ENCODE results near the gene TMEM132D. TPM values are rescaled to one million over a fixed set of nuclear protein-coding genes. Genes with fewer than 3 reads are reported as not detected.

Gene TMEM132D
- total and polyA plus RNA-seq, 5 donors from 2014 or later = not detected

GRCh38 chr12:129279771-129280170 is 624.1 kb downstream of the TMEM132D start:
- peaks cover 0 to 4% (median 0%) of the 10 kb centered on the region in 4 donors for H3K4me1 Mint-ChIP-seq
- no peaks in the 10 kb centered on the region for H3K27me3 Mint-ChIP-seq
- H3K4me3 ChIP-seq (ENCODE audit: low read depth, low read length) = no peak overlapping the region
- no peak overlapping the region for H3K27ac Mint-ChIP-seq
- peaks cover 0 to 12% (median 3%) of the 10 kb centered on the region in 7 donors for H3K9me3 Mint-ChIP-seq
- no peaks in the 10 kb centered on the region for H3K36me3 ChIP-seq (ENCODE audit: control insufficient read depth, insufficient read depth, low read length)
- no peak overlapping the region for H3K4me3 Mint-ChIP-seq
- no peaks in the 10 kb centered on the region for H3K36me3 Mint-ChIP-seq
- H3K4me1 ChIP-seq (ENCODE audit: control insufficient read depth, insufficient read depth, low read length, poor library complexity, severe bottlenecking) = no peaks in the 10 kb centered on the region
- DNase-seq = no peak
- ATAC-seq (ENCODE audit: low read depth in 2 of 2) = no peak
- no peak overlapping the region for H3K27ac ChIP-seq (ENCODE audit: insufficient read depth, low read length, poor library complexity, severe bottlenecking)
- no peaks in the 10 kb centered on the region for H3K27me3 ChIP-seq (ENCODE audit: control insufficient read depth, insufficient read depth, low read length)
- H3K9me3 ChIP-seq (ENCODE audit: control insufficient read depth in 2 of 2, low read length in 2 of 2) = peaks cover 0 to 3% of the 10 kb centered on the region in 2 experiments

- Histone ChIP-seq H3K36me3 (ENCODE audit: control insufficient read depth, insufficient read depth, low read length) (no peaks in the 10 kb centered on the region), H3K27me3 (ENCODE audit: control insufficient read depth, insufficient read depth, low read length) (no peaks in the 10 kb centered on the region), H3K4me1 (ENCODE audit: control insufficient read depth, insufficient read depth, low read length, poor library complexity, severe bottlenecking) (no peaks in the 10 kb centered on the region), H3K9me3 (ENCODE audit: control insufficient read depth in 2 of 2, low read length in 2 of 2) (no peaks in the 10 kb centered on the region), H3K4me3 (ENCODE audit: low read depth, low read length) (no peak overlapping the region), H3K27ac (ENCODE audit: insufficient read depth, low read length, poor library complexity, severe bottlenecking) (no peak overlapping the region)
- H3K4me1 Mint-ChIP-seq = peaks cover 0 to 4% (median 0%) of the 10 kb centered on the region in 4 donors
- ATAC-seq (ENCODE audit: low read depth in 2 of 2) = no peak
- peak overlapping the region in 1 of 4 donors; percentile 18 for H3K4me3 Mint-ChIP-seq
- H3K27ac Mint-ChIP-seq = no peak overlapping the region
- H3K27me3 Mint-ChIP-seq = no peaks in the 10 kb centered on the region
- H3K9me3 Mint-ChIP-seq = peaks cover 0 to 18% (median 5%) of the 10 kb centered on the region in 7 donors
- no peak for DNase-seq
- H3K36me3 Mint-ChIP-seq = no peaks in the 10 kb centered on the region
Measured at GRCh38 chr12:129276361-129277060, 627.3 kb downstream of the TMEM132D start.

GRCh38 chr12:129269756-129270495 is 633.9 kb downstream of the TMEM132D start:
- no peaks in the 10 kb centered on the region for H3K4me1 ChIP-seq (ENCODE audit: control insufficient read depth, insufficient read depth, low read length, poor library complexity, severe bottlenecking)
- ATAC-seq (ENCODE audit: low read depth in 2 of 2) = no peak
- H3K4me3 Mint-ChIP-seq = no peak overlapping the region
- no peak overlapping the region for H3K27ac ChIP-seq (ENCODE audit: insufficient read depth, low read length, poor library complexity, severe bottlenecking)
- H3K4me1 Mint-ChIP-seq = no peaks in the 10 kb centered on the region
- H3K36me3 Mint-ChIP-seq = no peaks in the 10 kb centered on the region
- no peaks in the 10 kb centered on the region for H3K36me3 ChIP-seq (ENCODE audit: control insufficient read depth, insufficient read depth, low read length)
- H3K4me3 ChIP-seq (ENCODE audit: low read depth, low read length) = no peak overlapping the region
- H3K9me3 Mint-ChIP-seq = peaks cover 3 to 32% (median 5%) of the 10 kb centered on the region in 7 donors
- DNase-seq = no peak
- H3K9me3 ChIP-seq (ENCODE audit: control insufficient read depth in 2 of 2, low read length in 2 of 2) = peaks cover 3 to 4% of the 10 kb centered on the region in 2 experiments
- H3K27me3 ChIP-seq (ENCODE audit: control insufficient read depth, insufficient read depth, low read length) = no peaks in the 10 kb centered on the region
- H3K27me3 Mint-ChIP-seq = no peaks in the 10 kb centered on the region
- no peak overlapping the region for H3K27ac Mint-ChIP-seq

- no peaks in the 10 kb centered on the region for H3K4me1 ChIP-seq (ENCODE audit: control insufficient read depth, insufficient read depth, low read length, poor library complexity, severe bottlenecking)
- Mint-ChIP-seq H3K4me1 (no peaks in the 10 kb centered on the region), H3K4me3 (no peak overlapping the region), H3K27ac (no peak overlapping the region), H3K27me3 (no peaks in the 10 kb centered on the region), H3K9me3 (peaks cover 4 to 27% (median 13%) of the 10 kb centered on the region in 7 donors), H3K36me3 (no peaks in the 10 kb centered on the region)
- H3K27me3 ChIP-seq (ENCODE audit: control insufficient read depth, insufficient read depth, low read length) = no peaks in the 10 kb centered on the region
- no peaks in the 10 kb centered on the region for H3K36me3 ChIP-seq (ENCODE audit: control insufficient read depth, insufficient read depth, low read length)
- no peak for ATAC-seq (ENCODE audit: low read depth in 2 of 2)
- no peak overlapping the region for H3K27ac ChIP-seq (ENCODE audit: insufficient read depth, low read length, poor library complexity, severe bottlenecking)
- no peak overlapping the region for H3K4me3 ChIP-seq (ENCODE audit: low read depth, low read length)
- no peak for DNase-seq
- H3K9me3 ChIP-seq (ENCODE audit: control insufficient read depth in 2 of 2, low read length in 2 of 2) = peaks cover under 1 to 5% of the 10 kb centered on the region in 2 experiments
Measured at GRCh38 chr12:129258781-129259318, 645.0 kb downstream of the TMEM132D start.

- Mint-ChIP-seq H3K27me3 (no peaks in the 10 kb centered on the region), H3K27ac (no peak overlapping the region), H3K9me3 (peaks cover 1 to 26% (median 9%) of the 10 kb centered on the region in 7 donors), H3K4me1 (no peaks in the 10 kb centered on the region), H3K36me3 (no peaks in the 10 kb centered on the region), H3K4me3 (no peak overlapping the region)
- DNase-seq = no peak
- no peaks in the 10 kb centered on the region for H3K4me1 ChIP-seq (ENCODE audit: control insufficient read depth, insufficient read depth, low read length, poor library complexity, severe bottlenecking)
- H3K4me3 ChIP-seq (ENCODE audit: low read depth, low read length) = no peak overlapping the region
- ATAC-seq (ENCODE audit: low read depth in 2 of 2) = no peak
- no peaks in the 10 kb centered on the region for H3K27me3 ChIP-seq (ENCODE audit: control insufficient read depth, insufficient read depth, low read length)
- H3K27ac ChIP-seq (ENCODE audit: insufficient read depth, low read length, poor library complexity, severe bottlenecking) = no peak overlapping the region
- no peaks in the 10 kb centered on the region for H3K36me3 ChIP-seq (ENCODE audit: control insufficient read depth, insufficient read depth, low read length)
- peaks cover 2 to 5% of the 10 kb centered on the region in 2 experiments for H3K9me3 ChIP-seq (ENCODE audit: control insufficient read depth in 2 of 2, low read length in 2 of 2)
Measured at GRCh38 chr12:129257524-129257923, 646.3 kb downstream of the TMEM132D start.

- ATAC-seq (ENCODE audit: low read depth in 2 of 2) (no peak), DNase-seq (no peak)
Measured at GRCh38 chr12:129246630-129247029, 657.2 kb downstream of the TMEM132D start.

GRCh38 chr12:129245769-129246168 is 658.1 kb downstream of the TMEM132D start:
- H3K4me1 Mint-ChIP-seq = no peaks in the 10 kb centered on the region
- H3K27me3 Mint-ChIP-seq = no peaks in the 10 kb centered on the region
- Histone ChIP-seq H3K4me3 (ENCODE audit: low read depth, low read length) (no peak overlapping the region), H3K27me3 (ENCODE audit: control insufficient read depth, insufficient read depth, low read length) (no peaks in the 10 kb centered on the region), H3K4me1 (ENCODE audit: control insufficient read depth, insufficient read depth, low read length, poor library complexity, severe bottlenecking) (no peaks in the 10 kb centered on the region), H3K9me3 (ENCODE audit: control insufficient read depth in 2 of 2, low read length in 2 of 2) (no peaks in the 10 kb centered on the region), H3K36me3 (ENCODE audit: control insufficient read depth, insufficient read depth, low read length) (no peaks in the 10 kb centered on the region), H3K27ac (ENCODE audit: insufficient read depth, low read length, poor library complexity, severe bottlenecking) (no peak overlapping the region)
- no peak overlapping the region for H3K27ac Mint-ChIP-seq
- ATAC-seq (ENCODE audit: low read depth in 2 of 2) = no peak
- no peaks in the 10 kb centered on the region for H3K36me3 Mint-ChIP-seq
- peaks cover 4 to 35% (median 8%) of the 10 kb centered on the region in 7 donors for H3K9me3 Mint-ChIP-seq
- H3K4me3 Mint-ChIP-seq = no peak overlapping the region
- no peak for DNase-seq

More at GRCh38 chr12:129246630-129247029, 657.2 kb downstream of the TMEM132D start:
- H3K4me1 Mint-ChIP-seq = no peaks in the 10 kb centered on the region
- no peaks in the 10 kb centered on the region for H3K27me3 ChIP-seq (ENCODE audit: control insufficient read depth, insufficient read depth, low read length)
- no peak overlapping the region for H3K4me3 Mint-ChIP-seq
- H3K4me3 ChIP-seq (ENCODE audit: low read depth, low read length) = no peak overlapping the region
- H3K36me3 ChIP-seq (ENCODE audit: control insufficient read depth, insufficient read depth, low read length) = no peaks in the 10 kb centered on the region
- H3K27ac ChIP-seq (ENCODE audit: insufficient read depth, low read length, poor library complexity, severe bottlenecking) = no peak overlapping the region
- peaks cover 3 to 29% (median 10%) of the 10 kb centered on the region in 7 donors for H3K9me3 Mint-ChIP-seq
- H3K27me3 Mint-ChIP-seq = no peaks in the 10 kb centered on the region
- H3K27ac Mint-ChIP-seq = no peak overlapping the region
- H3K4me1 ChIP-seq (ENCODE audit: control insufficient read depth, insufficient read depth, low read length, poor library complexity, severe bottlenecking) = no peaks in the 10 kb centered on the region
- no peaks in the 10 kb centered on the region for H3K36me3 Mint-ChIP-seq
- no peaks in the 10 kb centered on the region for H3K9me3 ChIP-seq (ENCODE audit: control insufficient read depth in 2 of 2, low read length in 2 of 2)
